Neutrophil (primary cell): ENCODE results near the gene RCN2.

Source experiments
- H3K27ac ChIP-seq: fragments of 200-600 bp; sonication (generic); 2 replicates; pipeline ENCODE4 v1.5.1; 2016; ENCODE audit warnings: mild to moderate bottlenecking, moderate library complexity
- H3K27me3 ChIP-seq: fragments of 200-600 bp; sonication (generic); 2 replicates; pipeline ENCODE4 v1.6.0; 2016; ENCODE audit warnings: mild to moderate bottlenecking
- H3K36me3 ChIP-seq: fragments of 200-600 bp; sonication (generic); 2 replicates; pipeline ENCODE4 v1.5.1; 2017
- H3K4me1 ChIP-seq, 2 experiments: fragments of 200-600 bp in 1 of 2; sonication (generic) in 1 of 2; 1 replicate in 1 of 2; 2 replicates in 1 of 2; pipeline versions ENCODE4 v1.5.1 to v1.6.1; 2013 to 2016; ENCODE audit warnings: low read depth in 1 of 2, low read length in 1 of 2, mild to moderate bottlenecking in 1 of 2, moderate library complexity in 1 of 2; ENCODE audit not compliant: control insufficient read depth in 1 of 2, insufficient read depth in 1 of 2
- H3K4me3 ChIP-seq, 2 experiments: fragments of 200-600 bp in 1 of 2; sonication (generic) in 1 of 2; 1 replicate in 1 of 2; 2 replicates in 1 of 2; pipeline ENCODE4 v1.5.1; 2013 to 2016; ENCODE audit warnings: low read depth in 1 of 2, low read length in 1 of 2, mild to moderate bottlenecking in 1 of 2, moderate library complexity in 1 of 2
- H3K9me3 ChIP-seq: fragments of 200-600 bp; sonication (generic); 2 replicates; pipeline ENCODE4 v1.5.1; 2016
- TF ChIP-seq, protein P1 (sequence below): fragments of 200-600 bp; sonication (generic); IDR thresholded peaks from 2 replicates; pipeline ENCODE4 v1.5.1; 2016; ENCODE audit warnings: antibody characterized with exemption

RCN2 gene

DNA sequence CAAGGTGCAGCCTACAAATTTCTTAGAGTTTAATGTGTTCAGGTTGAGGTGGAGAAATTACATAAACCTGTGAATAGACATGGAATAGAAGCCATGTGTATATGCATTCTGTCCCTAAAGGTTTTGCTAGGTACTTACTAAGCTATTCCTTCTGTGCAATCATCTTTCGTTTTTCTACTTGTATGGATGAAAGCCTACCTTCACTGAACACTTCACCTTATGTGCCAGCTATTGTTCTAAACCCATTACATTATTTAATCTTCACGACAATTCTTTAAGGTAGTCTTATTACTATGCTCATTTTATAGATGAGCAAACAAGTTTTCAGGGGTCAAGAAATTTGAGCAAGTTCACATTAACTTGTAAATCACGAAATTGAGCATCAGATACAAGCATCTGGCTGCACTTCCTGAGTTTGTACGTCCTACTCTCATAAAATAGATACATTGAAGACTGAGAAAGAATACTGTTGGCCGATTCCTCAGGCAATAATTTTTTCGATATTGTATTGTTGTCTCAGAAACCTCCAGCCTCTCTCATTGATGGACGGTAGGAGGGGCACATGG lies 635 bp upstream of the RCN2 start:
- Histone ChIP-seq H3K9me3 (no peaks in the 10 kb centered on the region), H3K27ac (peak overlapping the region; percentile 85), H3K4me1 (peaks cover 13% of the 10 kb centered on the region in 2 experiments), H3K36me3 (no peaks in the 10 kb centered on the region), H3K27me3 (no peaks in the 10 kb centered on the region), H3K4me3 (peak overlapping the region; percentile 70 to 71)
- TF ChIP-seq, protein P1, sequence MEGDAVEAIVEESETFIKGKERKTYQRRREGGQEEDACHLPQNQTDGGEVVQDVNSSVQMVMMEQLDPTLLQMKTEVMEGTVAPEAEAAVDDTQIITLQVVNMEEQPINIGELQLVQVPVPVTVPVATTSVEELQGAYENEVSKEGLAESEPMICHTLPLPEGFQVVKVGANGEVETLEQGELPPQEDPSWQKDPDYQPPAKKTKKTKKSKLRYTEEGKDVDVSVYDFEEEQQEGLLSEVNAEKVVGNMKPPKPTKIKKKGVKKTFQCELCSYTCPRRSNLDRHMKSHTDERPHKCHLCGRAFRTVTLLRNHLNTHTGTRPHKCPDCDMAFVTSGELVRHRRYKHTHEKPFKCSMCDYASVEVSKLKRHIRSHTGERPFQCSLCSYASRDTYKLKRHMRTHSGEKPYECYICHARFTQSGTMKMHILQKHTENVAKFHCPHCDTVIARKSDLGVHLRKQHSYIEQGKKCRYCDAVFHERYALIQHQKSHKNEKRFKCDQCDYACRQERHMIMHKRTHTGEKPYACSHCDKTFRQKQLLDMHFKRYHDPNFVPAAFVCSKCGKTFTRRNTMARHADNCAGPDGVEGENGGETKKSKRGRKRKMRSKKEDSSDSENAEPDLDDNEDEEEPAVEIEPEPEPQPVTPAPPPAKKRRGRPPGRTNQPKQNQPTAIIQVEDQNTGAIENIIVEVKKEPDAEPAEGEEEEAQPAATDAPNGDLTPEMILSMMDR, result no peak

DNA sequence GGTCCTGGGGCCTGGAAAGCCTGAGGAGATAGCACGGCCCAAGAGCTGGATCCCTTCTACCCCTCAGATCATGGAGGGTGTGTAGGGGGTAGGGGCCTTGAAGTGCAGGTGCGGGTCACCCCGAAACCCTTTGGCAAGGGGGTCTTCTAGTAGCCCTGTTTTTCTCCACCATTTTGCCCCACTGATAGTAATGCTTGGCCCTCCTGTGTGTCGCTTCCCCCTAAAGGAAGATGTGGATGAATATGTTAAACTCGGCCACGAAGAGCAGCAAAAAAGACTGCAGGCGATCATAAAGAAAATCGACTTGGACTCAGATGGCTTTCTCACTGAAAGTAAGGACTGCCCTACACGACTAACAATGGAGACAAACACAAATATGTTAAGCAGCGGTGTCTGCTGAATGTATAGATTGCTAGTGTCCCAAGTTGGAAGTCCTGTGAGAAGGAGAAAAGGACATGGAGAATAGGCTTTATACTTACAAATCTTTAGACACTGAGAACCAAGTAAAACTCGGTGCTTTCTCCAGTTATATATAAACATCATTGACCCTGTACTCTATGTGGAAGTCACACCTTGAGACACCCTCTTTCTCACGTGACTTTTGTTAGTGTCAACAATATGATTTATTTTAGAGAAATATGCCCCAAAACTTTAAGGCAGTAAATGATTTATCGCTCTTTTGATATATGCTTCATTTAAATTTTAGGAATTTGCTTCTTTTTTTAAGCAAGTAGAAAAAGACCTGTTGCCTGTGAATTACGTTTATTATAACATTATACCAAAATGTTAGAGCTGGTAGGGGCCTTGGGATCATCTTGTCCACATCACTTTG lies 802 bp downstream of the RCN2 start:
- peaks cover 13% of the 10 kb centered on the region in 2 experiments for H3K4me1 ChIP-seq
- peaks cover 6% of the 10 kb centered on the region for H3K36me3 ChIP-seq
- H3K4me3 ChIP-seq, result peak overlapping the region; percentile 70 to 71
- peak overlapping the region; percentile 85 for H3K27ac ChIP-seq
- TF ChIP-seq, protein P1, result no peak
- H3K9me3 ChIP-seq, result no peaks in the 10 kb centered on the region
- H3K27me3 ChIP-seq, result no peaks in the 10 kb centered on the region

DNA sequence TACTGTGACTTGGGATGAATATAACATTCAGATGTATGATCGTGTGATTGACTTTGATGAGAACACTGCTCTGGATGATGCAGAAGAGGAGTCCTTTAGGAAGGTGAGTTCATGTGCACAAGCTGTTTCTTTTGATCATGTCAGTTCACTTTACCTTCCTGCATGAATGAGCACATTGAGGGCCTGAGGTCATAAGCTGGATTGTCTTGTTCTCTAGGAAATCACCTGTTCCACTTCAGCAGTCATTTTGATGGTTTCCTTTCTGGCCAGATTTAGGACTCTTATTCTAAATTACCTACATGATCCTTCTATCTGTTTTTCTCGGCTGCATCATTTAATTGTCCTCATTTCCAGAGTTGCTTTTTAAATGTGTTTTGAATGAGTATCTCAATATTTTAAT lies 4.1 kb downstream of the RCN2 start:
- H3K4me1 ChIP-seq, result peaks cover 13% of the 10 kb centered on the region in 2 experiments
- TF ChIP-seq, protein P1, result no peak
- no peaks in the 10 kb centered on the region for H3K27me3 ChIP-seq
- H3K27ac ChIP-seq, result no peak overlapping the region
- peaks cover 18% of the 10 kb centered on the region for H3K36me3 ChIP-seq
- no peak overlapping the region for H3K4me3 ChIP-seq
- H3K9me3 ChIP-seq, result no peaks in the 10 kb centered on the region

DNA sequence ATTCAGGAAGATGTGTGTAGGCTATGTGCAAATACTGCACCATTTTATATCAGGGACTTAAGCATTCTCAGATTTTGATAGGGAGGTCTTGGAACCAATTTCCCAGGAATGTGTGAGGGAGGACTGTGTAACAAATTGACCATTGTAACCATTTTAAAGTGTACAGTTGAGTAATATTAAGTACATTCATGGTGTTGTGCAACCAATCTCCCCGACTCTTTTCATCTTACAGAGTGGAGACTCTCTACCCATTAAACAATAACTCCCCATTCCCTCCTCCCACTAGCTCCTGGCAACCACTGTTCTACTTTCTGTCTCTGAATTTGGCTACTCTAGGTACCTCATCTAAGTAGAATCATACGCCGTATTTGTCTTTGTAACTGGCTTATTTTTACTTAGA lies 5.1 kb downstream of the RCN2 start:
- Histone ChIP-seq H3K27ac (no peak overlapping the region), H3K36me3 (peaks cover 18% of the 10 kb centered on the region), H3K27me3 (no peaks in the 10 kb centered on the region), H3K9me3 (no peaks in the 10 kb centered on the region), H3K4me1 (peaks cover 7 to 9% of the 10 kb centered on the region in 2 experiments), H3K4me3 (no peak overlapping the region)
- TF ChIP-seq, protein P1, result no peak

DNA sequence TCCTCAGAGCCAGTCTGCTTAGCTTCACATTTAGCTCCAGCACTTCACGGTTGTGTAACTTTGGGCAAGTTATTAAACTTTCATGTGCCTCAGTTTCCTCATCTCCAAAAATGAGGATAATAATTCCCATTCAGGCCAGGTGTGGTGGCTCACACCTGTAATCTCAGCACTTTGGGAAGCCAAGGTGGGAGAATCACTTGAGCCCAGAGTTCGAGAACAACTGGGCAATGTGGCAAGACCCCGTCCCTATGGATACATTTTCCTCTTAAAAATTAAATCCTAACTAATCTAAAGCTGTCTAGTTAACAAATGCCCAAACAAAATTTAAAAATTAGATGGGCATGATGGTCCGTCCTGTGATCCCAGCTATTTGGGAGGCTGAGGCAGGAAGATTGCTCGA lies 7.2 kb downstream of the RCN2 start:
- no peak overlapping the region for H3K4me3 ChIP-seq
- TF ChIP-seq, protein P1, result no peak
- H3K4me1 ChIP-seq, result no peaks in the 10 kb centered on the region
- no peaks in the 10 kb centered on the region for H3K9me3 ChIP-seq
- peaks cover 18% of the 10 kb centered on the region for H3K36me3 ChIP-seq
- H3K27me3 ChIP-seq, result no peaks in the 10 kb centered on the region
- H3K27ac ChIP-seq, result no peak overlapping the region
